T47D (cell line): ENCODE results near the gene PPIP5K2.

Experiments used
- DNase-seq, 2 experiments: peaks; one replicate each; pipeline versions ENCODE4 v3.0.0 to v3.0.0-alpha.2; 2011 to 2012; ENCODE audit warnings: low read depth in 1 of 2, low spot score in 1 of 2
- JUND ChIP-seq: IDR thresholded peaks from 2 replicates; pipeline ENCODE4 v1.6.1; 2012; ENCODE audit warnings: low read depth
- in situ Hi-C: cut with HindIII; loops from 2 replicates; pipeline ENCODE4 v1.10.0; 2016; ENCODE audit warnings: low sequenced_read_pairs, low pct_unique_long_range_greater_than_20kb

The PPIP5K2 gene

GRCh38 chr5:103223031-103223955 lies 103.2 kb downstream of the PPIP5K2 start:
- in situ Hi-C loops = no loop called here
- no peak for DNase-seq

GRCh38 chr5:103224118-103224893 lies 104.2 kb downstream of the PPIP5K2 start:
- peak; percentile 11 to 82 for DNase-seq
- in situ Hi-C loops = no loop called here
- no peak for TF ChIP-seq JUND

More at GRCh38 chr5:103223031-103223955, 103.2 kb downstream of the PPIP5K2 start:
- no peak for TF ChIP-seq JUND

- no peak for TF ChIP-seq JUND
- in situ Hi-C loops = no loop called here
- DNase-seq = peak in 1 of 2 experiments; percentile 72
Observed at GRCh38 chr5:103224894-103225246, 104.8 kb downstream of the PPIP5K2 start.

GRCh38 chr5:103228061-103228460 lies 108.0 kb downstream of the PPIP5K2 start:
- in situ Hi-C loops = no loop called here
- no peak for DNase-seq
- no peak for TF ChIP-seq JUND

- in situ Hi-C loops = no loop called here
- no peak for DNase-seq
- TF ChIP-seq JUND = no peak
Observed at GRCh38 chr5:103228588-103228987, 108.5 kb downstream of the PPIP5K2 start.

GRCh38 chr5:103232393-103232999 lies 112.4 kb downstream of the PPIP5K2 start:
- TF ChIP-seq JUND = no peak
- DNase-seq = peak in 1 of 2 experiments; percentile 54
- in situ Hi-C loops = no loop called here

GRCh38 chr5:103234239-103234975 lies 114.3 kb downstream of the PPIP5K2 start:
- TF ChIP-seq JUND = no peak
- in situ Hi-C loops = no loop called here
- DNase-seq = no peak

GRCh38 chr5:103235891-103236290 lies 115.8 kb downstream of the PPIP5K2 start:
- DNase-seq = no peak
- in situ Hi-C loops = no loop called here
- no peak for TF ChIP-seq JUND

GRCh38 chr5:103237778-103238177 lies 117.7 kb downstream of the PPIP5K2 start:
- no peak for DNase-seq
- no peak for TF ChIP-seq JUND
- in situ Hi-C loops = no loop called here

GRCh38 chr5:103243665-103244064 lies 123.6 kb downstream of the PPIP5K2 start:
- TF ChIP-seq JUND = no peak
- no peak for DNase-seq
- in situ Hi-C loops = no loop called here

GRCh38 chr5:103244398-103244797 lies 124.3 kb downstream of the PPIP5K2 start:
- no peak for DNase-seq
- in situ Hi-C loops = no loop called here
- TF ChIP-seq JUND = no peak

GRCh38 chr5:103245761-103246160 lies 125.7 kb downstream of the PPIP5K2 start:
- no peak for DNase-seq
- no peak for TF ChIP-seq JUND
- in situ Hi-C loops = no loop called here
